Measurements from ENCODE around the gene EEF1B2. TPM values are rescaled to one million over a fixed set of nuclear protein-coding genes. Genes with fewer than 3 reads are reported as not detected.

The EEF1B2 gene
- total and polyA plus RNA-seq, 2 of the 13 experiments (the other 11 are each of a cell fraction or from before 2014, with no cell fraction given) = 1,284 to 1,731 TPM

Small RNA genes within 50 kb of the gene (small RNA-seq; reads per million reads assigned to genes)
- gene RF00134 (ENCODE audit: insufficient read depth in 2 of 3, insufficient read length in 3 of 3, low read depth in 2 of 3, low replicate concordance in 1 of 3) = 0 reads per million in 3 experiments
- gene RF02271 (ENCODE audit: insufficient read depth in 2 of 3, insufficient read length in 3 of 3, low read depth in 2 of 3, low replicate concordance in 1 of 3) = 0 reads per million in 3 experiments
- gene SNORA41 (ENCODE audit: insufficient read depth in 2 of 3, insufficient read length in 3 of 3, low read depth in 2 of 3, low replicate concordance in 1 of 3) = 0 reads per million in 3 experiments
- 0 to 0.92 (median 0.65) reads per million in 3 experiments for gene SNORD51 (ENCODE audit: insufficient read depth in 2 of 3, insufficient read length in 3 of 3, low read depth in 2 of 3, low replicate concordance in 1 of 3)

Other genes starting within 250 kb of the EEF1B2 start
- 7.9 and 13.6 TPM in 2 replicates for gene INO80D, start 73.7 kb upstream of the EEF1B2 start, total RNA-seq (2016; rRNA removed; fragmentation: Illumina TruSeq; extraction: Trizol)
- gene INO80D, start 73.7 kb upstream of the EEF1B2 start, polyA plus RNA-seq (2011; rRNA removed) = 6.0 and 7.6 TPM in 2 replicates
- gene NDUFS1, start 451 bp upstream of the EEF1B2 start, total RNA-seq (2016; rRNA removed; fragmentation: Illumina TruSeq; extraction: Trizol) = 242 and 396 TPM in 2 replicates
- gene NDUFS1, start 451 bp upstream of the EEF1B2 start, polyA plus RNA-seq (2011; rRNA removed) = 102 and 139 TPM in 2 replicates
- 2.0 and 2.4 TPM in 2 replicates for gene ZDBF2, start 114.8 kb downstream of the EEF1B2 start, total RNA-seq (2016; rRNA removed; fragmentation: Illumina TruSeq; extraction: Trizol)
- gene ZDBF2, start 114.8 kb downstream of the EEF1B2 start, polyA plus RNA-seq (2011; rRNA removed) = 0.91 and 1.5 TPM in 2 replicates